ENCODE data around the gene VENTX. TPM values are rescaled to one million over a fixed set of nuclear protein-coding genes. Genes with fewer than 3 reads are reported as not detected.

The VENTX gene
- total and polyA plus RNA-seq, 10 of the 15 experiments (the other 5 are each of a cell fraction or from before 2014, with no cell fraction given): 0.05 TPM; not detected in 9

DNA sequence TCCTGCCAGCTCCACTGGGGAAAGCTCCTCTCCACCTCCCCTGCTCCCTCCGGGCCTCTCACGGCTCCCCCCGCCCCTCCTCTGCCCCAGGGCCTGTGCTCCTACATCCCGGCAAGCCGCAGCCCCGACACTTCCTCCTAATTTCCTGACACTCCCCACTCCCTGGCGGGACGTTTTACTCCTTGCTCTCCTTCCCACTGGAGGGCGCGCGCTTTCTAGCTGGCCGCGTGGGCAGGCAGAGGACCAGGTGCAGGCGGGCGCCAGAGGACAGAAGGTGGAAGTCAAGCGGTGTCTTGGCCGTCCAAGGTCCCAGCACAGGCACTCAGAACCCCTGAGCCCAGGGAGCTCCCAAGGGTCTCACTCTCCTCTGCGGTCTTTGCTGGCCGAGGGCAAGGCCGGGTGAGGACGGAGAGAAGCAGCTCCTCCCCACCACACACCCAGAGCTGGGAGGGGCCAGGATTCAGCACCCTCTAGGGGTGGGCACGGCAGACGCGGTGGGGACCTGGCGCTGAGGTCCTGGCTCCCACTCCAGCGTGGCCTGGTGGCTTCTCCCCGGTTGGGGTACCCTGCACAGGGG, 19.9 kb downstream of the VENTX start (continued):
- TF ChIP-seq NFYB (IDR thresholded peaks at IDR 0.05; ENCODE audit: insufficient read depth, low read depth, low read length) (no peak), SRF (IDR thresholded peaks at IDR 0.05; ENCODE audit: low read depth in 2 of 2, low read length in 2 of 2) (no peak), IKZF1 (conservative IDR thresholded peaks at IDR 0.05) (peak; percentile 27; the same call in 1 of the 2 replicates), BMI1 (IDR thresholded peaks at IDR 0.05; ENCODE audit: borderline replicate concordance) (no peak), STAT3 (IDR thresholded peaks at IDR 0.05; ENCODE audit: low read depth, low read length) (no peak), NFXL1 (IDR thresholded peaks at IDR 0.05; ENCODE audit: borderline replicate concordance) (no peak), SP1 (IDR thresholded peaks at IDR 0.05; ENCODE audit: low read depth, low read length) (no peak), POLR2AphosphoS2 (IDR thresholded peaks at IDR 0.05; ENCODE audit: low read depth, low read length) (no peak), NFYA (IDR thresholded peaks at IDR 0.05; ENCODE audit: borderline replicate concordance, low read depth, low read length) (no peak), EGR1 (IDR thresholded peaks at IDR 0.05; ENCODE audit: borderline replicate concordance in 1 of 2, low read depth in 2 of 2, low read length in 2 of 2) (no peak), BCL11A (IDR thresholded peaks at IDR 0.05; ENCODE audit: low read depth, low read length) (no peak), IKZF2 (IDR thresholded peaks at IDR 0.05) (peak; percentile 27 to 53; a peak in 2 of 4 replicates), CBX5 (IDR thresholded peaks at IDR 0.05; ENCODE audit: low read depth) (no peak), ZNF274 (IDR thresholded peaks at IDR 0.05; ENCODE audit: insufficient read depth, insufficient read length) (no peak), RAD21 (IDR thresholded peaks at IDR 0.05; ENCODE audit: insufficient read depth, low read depth, low read length) (peak; percentile 44; the same call in 1 of the 2 replicates), POLR2A (IDR thresholded peaks at IDR 0.05; ENCODE audit: low read depth, low read length) (no peak), ASH2L (IDR thresholded peaks at IDR 0.05; ENCODE audit: borderline replicate concordance, low read depth) (no peak), LARP7 (IDR thresholded peaks at IDR 0.05) (no peak)
- TF ChIP-seq, protein P1, sequence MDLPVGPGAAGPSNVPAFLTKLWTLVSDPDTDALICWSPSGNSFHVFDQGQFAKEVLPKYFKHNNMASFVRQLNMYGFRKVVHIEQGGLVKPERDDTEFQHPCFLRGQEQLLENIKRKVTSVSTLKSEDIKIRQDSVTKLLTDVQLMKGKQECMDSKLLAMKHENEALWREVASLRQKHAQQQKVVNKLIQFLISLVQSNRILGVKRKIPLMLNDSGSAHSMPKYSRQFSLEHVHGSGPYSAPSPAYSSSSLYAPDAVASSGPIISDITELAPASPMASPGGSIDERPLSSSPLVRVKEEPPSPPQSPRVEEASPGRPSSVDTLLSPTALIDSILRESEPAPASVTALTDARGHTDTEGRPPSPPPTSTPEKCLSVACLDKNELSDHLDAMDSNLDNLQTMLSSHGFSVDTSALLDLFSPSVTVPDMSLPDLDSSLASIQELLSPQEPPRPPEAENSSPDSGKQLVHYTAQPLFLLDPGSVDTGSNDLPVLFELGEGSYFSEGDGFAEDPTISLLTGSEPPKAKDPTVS (IDR thresholded peaks at IDR 0.05; ENCODE audit: low read depth, low read length): no peak
- TF ChIP-seq, protein P2, sequence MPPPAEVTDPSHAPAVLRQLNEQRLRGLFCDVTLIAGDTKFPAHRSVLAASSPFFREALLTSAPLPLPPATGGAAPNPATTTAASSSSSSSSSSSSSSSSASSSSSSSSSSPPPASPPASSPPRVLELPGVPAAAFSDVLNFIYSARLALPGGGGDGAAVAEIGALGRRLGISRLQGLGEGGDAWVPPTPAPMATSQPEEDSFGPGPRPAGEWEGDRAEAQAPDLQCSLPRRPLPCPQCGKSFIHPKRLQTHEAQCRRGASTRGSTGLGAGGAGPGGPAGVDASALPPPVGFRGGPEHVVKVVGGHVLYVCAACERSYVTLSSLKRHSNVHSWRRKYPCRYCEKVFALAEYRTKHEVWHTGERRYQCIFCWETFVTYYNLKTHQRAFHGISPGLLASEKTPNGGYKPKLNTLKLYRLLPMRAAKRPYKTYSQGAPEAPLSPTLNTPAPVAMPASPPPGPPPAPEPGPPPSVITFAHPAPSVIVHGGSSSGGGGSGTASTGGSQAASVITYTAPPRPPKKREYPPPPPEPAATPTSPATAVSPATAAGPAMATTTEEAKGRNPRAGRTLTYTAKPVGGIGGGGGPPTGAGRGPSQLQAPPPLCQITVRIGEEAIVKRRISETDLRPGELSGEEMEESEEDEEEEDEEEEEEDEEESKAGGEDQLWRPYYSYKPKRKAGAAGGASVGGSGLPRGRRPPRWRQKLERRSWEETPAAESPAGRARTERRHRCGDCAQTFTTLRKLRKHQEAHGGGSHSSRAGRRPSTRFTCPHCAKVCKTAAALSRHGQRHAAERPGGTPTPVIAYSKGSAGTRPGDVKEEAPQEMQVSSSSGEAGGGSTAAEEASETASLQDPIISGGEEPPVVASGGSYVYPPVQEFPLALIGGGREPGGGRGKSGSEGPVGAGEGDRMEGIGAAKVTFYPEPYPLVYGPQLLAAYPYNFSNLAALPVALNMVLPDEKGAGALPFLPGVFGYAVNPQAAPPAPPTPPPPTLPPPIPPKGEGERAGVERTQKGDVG (CRISPR knock-in tag; IDR thresholded peaks at IDR 0.05): no peak
- TF ChIP-seq, protein P3, sequence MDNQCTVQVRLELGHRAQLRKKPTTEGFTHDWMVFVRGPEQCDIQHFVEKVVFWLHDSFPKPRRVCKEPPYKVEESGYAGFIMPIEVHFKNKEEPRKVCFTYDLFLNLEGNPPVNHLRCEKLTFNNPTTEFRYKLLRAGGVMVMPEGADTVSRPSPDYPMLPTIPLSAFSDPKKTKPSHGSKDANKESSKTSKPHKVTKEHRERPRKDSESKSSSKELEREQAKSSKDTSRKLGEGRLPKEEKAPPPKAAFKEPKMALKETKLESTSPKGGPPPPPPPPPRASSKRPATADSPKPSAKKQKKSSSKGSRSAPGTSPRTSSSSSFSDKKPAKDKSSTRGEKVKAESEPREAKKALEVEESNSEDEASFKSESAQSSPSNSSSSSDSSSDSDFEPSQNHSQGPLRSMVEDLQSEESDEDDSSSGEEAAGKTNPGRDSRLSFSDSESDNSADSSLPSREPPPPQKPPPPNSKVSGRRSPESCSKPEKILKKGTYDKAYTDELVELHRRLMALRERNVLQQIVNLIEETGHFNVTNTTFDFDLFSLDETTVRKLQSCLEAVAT (IDR thresholded peaks at IDR 0.05): no peak
- TF ChIP-seq, protein P4, sequence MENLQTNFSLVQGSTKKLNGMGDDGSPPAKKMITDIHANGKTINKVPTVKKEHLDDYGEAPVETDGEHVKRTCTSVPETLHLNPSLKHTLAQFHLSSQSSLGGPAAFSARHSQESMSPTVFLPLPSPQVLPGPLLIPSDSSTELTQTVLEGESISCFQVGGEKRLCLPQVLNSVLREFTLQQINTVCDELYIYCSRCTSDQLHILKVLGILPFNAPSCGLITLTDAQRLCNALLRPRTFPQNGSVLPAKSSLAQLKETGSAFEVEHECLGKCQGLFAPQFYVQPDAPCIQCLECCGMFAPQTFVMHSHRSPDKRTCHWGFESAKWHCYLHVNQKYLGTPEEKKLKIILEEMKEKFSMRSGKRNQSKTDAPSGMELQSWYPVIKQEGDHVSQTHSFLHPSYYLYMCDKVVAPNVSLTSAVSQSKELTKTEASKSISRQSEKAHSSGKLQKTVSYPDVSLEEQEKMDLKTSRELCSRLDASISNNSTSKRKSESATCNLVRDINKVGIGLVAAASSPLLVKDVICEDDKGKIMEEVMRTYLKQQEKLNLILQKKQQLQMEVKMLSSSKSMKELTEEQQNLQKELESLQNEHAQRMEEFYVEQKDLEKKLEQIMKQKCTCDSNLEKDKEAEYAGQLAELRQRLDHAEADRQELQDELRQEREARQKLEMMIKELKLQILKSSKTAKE (IDR thresholded peaks at IDR 0.05; ENCODE audit: low read depth, poor library complexity, severe bottlenecking): no peak
